ENCODE measurements around the gene MEGF8.

Gene MEGF8

DNA sequence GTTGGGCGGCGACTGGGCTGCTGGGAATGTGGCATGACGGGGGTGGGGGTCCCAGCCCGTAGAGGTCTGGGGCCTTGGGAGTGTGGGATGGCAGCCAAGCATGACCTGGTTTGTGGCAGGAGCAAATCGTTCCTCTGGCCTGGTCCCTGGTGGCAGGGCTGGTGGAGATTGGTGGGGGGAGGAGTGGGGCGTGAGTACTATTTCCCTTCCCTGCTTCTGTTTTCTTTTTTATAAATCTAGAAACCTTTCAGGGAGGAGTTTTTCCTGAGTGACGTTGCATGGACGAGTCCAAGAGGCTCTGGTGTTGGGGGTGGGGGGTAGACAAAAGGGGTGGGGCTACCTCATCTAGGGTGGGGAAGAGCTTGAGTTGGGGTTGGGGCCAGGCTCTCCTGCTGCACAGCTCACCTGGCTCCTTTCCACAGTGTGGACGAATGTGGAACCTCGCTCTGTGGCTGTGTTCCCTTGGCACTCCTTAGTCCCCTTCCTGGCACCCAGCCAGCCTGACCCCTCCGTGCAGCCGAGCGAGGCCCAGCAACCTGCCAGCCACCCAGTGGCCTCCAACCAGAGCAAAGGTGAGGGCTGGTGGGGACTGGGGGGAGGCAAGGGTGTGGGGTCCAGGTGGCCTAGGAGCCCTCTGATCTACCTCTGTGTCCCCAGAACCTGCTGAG is 39.0 kb upstream of the MEGF8 start:
- DNase-seq, result no peak

DNA sequence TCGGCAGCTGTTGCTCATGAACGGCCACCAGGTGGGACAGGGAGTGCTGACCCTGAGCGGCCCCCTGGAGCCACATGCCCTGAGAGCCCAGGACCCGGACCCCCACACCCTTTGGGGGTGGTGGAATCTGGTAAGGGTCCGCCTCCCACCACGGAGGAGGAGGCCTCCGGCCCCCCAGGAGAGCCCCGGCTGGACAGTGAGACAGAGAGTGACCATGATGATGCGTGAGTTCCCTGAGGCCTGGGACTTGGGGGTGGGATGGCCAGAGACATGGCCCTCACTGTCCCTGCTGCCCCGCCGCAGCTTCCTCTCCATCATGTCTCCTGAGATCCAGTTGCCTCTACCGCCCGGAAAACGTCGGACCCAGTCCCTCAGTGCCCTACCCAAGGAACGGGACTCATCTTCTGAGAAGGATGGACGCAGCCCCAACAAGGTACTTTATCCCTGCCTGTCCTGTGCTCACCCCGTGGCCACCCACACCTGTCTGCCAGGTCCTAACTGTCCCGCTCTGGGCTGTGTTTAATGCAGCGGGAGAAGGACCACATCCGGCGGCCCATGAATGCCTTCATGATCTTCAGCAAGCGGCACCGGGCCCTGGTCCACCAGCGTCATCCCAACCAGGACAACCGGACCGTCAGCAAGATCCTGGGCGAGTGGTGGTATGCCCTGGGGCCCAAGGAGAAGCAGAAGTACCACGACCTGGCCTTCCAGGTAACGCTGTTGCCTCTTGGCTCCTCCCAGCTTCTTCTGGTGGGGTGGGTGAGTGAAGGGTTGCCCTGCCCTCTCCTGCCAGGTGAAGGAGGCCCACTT is 38.2 kb upstream of the MEGF8 start:
- DNase-seq, result no peak

DNA sequence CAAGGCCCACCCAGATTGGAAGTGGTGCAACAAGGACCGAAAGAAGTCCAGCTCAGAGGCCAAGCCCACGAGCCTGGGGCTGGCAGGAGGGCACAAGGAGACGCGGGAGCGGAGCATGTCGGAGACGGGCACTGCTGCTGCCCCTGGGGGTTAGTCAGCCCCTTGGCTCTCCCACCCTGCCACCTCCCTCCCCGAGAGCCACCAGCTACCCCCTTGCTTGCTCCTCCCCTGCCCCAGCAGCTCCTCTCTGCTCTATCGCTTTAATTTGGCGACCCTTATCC is 37.7 kb upstream of the MEGF8 start:
- no peak for DNase-seq

DNA sequence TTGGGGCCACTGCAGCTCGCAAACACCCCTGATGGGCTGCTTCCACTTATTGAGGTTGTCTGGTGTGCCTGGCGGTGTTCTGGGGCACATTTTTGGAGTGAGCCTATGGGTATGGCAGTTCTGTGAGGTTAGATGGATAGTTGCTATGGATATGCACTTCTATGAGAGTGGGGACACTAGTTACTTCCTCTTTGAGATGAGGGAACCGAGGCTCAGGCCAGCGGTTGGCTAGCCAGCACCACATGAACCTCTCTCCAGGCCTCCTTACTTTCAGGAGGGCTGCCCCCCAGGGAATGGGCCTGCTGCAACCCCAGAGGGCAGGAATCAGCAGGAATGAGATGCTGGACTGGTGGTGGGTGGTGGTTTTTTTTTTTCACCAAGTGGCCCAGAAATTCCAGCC is 37.0 kb upstream of the MEGF8 start:
- no peak for DNase-seq

DNA sequence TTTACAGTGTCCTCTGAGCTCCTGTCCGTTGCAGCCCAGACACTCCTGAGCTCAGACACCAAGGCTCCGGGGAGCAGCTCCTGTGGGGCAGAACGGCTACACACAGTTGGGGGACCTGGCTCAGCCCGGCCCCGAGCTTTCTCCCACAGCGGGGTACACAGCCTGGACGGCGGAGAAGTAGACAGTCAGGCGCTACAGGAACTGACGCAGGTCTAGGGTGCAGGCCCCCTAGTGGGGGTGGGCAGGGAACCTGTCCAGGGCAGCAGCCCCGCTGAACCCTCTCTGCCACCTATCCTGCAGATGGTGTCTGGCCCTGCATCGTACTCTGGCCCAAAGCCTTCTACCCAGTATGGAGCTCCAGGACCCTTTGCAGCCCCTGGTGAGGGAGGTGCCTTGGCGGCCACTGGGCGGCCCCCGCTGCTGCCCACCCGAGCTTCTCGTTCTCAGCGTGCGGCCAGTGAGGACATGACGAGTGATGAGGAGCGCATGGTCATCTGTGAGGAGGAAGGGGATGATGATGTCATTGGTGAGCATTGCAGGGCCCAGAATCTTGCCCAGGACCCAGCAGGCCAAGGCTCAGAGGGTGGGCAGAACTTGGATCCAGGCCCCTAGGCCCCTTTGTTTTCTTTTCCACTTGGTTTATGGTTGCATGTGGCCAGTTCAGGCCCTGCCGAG is 36.4 kb upstream of the MEGF8 start:
- DNase-seq, result no peak

DNA sequence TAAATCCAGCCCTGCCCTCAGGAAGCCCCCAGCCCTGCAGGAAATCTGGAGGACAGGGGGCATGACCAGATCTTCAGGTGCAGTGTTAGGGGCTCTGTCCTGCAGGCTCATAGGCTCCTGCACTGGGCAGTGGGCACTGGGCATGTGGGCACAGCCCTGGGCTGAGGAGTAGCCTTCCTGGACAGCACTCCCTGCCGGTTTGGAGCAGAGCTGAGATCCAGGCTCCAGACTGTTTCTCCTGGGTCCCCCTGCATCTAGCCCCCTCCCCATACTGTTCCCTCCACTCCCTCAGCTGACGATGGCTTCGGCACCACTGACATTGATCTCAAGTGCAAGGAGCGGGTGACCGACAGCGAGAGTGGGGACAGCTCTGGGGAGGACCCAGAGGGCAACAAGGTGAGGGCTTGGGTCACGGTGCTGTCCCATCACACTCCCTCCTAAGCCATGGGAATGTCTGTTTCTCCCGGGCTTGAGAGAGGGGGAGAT is 35.8 kb upstream of the MEGF8 start:
- DNase-seq, result no peak

DNA sequence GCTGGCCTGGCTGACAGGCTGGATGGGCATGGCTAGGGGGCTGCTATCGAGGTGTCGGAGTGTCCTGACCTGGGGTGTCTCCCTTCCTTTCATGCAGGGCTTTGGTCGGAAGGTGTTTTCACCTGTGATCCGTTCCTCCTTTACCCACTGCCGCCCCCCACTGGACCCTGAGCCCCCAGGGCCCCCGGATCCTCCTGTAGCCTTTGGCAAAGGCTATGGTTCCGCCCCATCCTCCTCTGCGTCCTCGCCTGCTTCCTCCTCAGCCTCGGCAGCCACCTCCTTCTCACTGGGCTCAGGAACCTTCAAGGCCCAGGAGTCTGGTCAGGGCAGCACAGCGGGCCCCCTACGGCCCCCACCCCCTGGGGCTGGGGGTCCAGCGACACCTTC is 35.3 kb upstream of the MEGF8 start:
- DNase-seq, result no peak

DNA sequence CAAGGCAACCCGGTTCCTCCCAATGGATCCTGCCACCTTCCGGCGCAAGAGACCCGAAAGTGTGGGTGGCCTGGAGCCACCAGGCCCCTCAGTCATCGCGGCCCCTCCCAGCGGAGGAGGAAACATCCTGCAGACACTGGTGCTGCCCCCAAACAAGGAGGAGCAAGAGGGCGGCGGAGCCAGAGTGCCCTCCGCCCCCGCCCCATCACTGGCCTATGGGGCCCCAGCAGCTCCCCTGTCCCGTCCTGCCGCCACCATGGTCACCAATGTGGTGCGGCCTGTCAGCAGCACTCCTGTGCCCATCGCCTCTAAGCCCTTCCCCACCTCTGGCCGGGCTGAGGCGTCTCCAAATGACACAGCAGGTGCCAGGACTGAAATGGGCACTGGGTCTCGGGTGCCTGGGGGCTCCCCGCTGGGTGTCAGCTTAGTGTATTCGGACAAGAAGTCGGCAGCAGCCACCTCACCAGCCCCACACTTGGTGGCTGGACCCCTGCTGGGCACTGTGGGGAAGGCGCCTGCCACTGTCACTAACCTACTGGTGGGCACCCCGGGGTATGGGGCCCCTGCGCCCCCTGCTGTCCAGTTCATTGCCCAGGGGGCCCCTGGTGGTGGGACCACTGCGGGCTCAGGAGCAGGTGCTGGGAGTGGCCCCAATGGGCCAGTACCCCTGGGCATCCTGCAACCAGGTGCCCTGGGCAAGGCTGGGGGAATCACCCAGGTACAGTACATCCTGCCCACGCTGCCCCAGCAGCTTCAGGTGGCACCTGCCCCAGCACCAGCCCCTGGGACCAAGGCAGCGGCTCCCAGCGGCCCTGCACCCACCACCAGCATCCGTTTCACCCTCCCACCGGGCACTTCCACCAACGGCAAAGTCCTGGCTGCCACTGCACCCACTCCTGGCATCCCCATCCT is 34.7 kb upstream of the MEGF8 start:
- peak; percentile 62 for DNase-seq

DNA sequence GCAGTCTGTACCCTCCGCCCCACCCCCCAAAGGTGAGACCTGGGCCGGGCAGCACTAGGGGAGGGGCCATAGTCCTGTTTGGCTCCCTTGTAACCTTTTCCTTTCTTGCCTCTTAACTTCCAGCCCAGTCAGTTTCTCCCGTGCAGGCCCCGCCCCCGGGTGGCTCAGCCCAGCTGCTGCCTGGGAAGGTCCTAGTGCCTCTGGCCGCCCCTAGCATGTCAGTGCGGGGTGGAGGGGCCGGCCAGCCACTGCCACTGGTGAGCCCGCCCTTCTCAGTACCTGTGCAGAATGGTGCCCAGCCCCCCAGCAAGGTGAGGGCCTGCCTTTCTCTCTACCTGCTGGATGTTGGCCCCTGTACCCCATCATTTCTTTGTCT is 34.0 kb upstream of the MEGF8 start:
- DNase-seq, result no peak

DNA sequence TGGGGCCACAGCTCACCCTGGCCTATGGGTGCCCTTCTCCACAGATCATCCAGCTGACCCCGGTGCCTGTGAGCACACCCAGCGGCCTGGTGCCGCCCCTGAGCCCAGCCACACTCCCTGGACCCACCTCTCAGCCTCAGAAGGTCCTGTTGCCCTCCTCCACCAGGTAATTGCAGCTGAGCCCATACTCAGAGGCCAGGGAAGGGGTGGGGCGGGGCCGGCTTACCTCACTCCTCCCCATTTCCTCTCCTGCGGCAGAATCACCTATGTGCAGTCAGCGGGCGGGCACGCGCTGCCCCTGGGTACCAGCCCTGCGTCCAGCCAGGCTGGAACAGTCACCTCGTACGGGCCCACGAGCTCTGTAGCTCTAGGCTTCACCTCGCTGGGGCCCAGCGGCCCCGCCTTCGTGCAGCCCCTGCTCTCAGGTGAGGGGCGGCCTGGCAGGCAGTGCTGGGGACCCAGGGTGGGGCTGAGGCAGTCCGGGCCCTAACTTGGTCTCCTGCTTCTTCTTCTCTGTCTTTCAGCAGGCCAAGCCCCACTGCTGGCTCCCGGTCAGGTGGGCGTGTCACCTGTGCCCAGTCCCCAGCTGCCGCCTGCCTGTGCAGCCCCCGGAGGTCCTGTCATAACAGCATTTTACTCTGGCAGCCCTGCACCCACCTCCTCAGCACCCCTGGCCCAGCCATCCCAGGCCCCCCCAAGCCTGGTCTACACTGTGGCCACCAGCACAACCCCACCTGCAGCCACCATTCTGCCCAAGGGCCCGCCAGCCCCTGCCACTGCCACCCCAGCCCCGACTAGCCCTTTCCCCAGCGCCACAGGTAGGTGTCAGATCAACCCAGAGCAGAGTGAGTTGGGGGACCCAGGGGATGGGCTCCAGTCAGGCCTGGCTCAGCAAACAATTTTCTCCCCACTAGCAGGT is 33.1 kb upstream of the MEGF8 start:
- no peak for DNase-seq

DNA sequence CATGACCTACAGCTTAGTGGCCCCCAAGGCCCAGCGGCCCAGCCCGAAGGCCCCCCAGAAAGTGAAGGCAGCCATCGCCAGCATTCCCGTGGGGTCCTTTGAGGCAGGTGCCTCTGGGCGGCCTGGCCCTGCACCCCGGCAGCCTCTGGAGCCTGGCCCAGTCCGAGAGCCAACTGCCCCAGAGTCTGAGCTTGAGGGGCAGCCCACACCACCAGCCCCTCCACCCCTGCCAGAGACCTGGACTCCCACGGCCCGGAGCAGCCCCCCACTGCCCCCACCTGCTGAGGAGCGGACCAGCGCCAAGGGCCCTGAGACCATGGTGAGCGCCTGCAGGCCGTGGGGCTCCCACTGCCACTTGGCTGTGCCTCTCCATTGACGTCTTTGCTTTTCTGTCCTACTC is 32.5 kb upstream of the MEGF8 start:
- DNase-seq, result no peak

DNA sequence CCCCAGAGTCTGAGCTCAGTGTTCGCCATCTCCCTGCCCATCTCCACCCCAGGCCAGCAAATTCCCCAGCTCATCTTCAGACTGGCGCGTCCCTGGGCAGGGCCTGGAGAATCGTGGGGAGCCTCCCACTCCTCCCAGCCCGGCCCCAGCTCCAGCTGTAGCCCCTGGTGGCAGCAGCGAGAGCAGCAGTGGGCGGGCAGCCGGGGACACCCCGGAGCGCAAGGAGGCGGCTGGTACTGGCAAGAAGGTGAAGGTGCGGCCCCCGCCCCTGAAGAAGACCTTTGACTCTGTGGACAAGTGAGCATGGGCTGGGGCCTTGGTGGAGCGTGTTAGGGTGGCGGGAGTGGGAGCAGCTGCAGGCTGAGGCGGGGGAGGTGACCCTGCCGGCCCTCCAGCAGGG is 31.9 kb upstream of the MEGF8 start:
- no peak for DNase-seq

DNA sequence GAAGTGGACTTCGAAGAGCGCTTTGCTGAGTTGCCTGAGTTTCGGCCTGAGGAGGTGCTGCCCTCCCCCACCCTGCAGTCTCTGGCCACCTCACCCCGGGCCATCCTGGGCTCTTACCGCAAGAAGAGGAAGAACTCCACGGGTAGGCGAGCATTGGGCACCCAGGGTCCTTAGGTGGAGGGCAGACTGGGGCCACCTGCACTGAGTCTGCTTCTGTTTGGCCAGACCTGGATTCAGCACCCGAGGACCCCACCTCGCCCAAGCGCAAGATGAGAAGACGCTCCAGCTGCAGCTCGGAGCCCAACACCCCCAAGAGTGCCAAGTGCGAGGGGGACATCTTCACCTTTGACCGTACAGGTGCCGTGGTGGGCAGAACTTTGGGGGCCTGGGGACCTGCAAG is 31.5 kb upstream of the MEGF8 start:
- no peak for DNase-seq

DNA sequence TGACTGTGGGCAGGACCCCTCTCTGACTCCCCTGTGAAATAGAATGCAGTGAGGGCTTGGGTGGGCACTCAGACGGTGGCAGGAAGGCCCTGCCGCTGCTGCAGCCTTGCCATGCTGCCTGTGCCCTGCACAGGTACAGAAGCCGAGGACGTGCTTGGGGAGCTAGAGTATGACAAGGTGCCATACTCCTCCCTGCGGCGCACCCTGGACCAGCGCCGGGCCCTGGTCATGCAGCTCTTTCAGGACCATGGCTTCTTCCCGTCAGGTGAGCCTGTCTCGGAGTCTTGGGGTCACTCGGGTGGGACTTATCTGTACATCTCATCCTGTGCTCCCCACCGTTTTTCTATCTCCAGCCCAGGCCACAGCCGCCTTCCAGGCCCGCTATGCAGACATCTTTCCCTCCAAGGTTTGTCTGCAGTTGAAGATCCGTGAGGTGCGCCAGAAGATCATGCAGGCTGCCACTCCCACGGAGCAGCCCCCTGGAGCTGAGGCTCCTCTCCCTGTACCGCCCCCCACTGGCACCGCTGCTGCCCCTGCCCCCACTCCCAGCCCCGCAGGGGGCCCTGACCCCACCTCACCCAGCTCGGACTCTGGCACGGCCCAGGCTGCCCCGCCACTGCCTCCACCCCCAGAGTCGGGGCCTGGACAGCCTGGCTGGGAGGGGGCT is 30.8 kb upstream of the MEGF8 start:
- DNase-seq, result no peak

DNA sequence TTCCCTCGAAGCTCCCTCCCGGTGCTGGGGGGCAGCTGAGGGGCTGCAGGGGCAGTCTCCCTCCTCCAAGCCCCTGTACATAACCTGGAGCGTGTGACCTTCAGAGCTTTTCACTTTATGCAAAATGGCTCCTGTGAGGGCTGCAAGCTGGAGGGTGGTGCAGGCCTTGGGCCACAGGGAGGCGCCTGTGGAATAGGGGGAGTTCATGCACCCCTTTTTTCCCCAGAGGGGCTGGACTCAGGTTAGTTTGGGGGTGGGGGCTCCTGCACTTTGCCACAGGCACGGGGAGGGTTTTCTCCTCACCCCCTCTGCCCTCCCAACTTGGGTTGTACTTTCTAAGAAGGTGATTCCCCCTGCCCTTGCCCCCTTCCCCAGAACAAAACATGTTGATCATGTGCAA is 30.1 kb upstream of the MEGF8 start:
- no peak for DNase-seq

DNA sequence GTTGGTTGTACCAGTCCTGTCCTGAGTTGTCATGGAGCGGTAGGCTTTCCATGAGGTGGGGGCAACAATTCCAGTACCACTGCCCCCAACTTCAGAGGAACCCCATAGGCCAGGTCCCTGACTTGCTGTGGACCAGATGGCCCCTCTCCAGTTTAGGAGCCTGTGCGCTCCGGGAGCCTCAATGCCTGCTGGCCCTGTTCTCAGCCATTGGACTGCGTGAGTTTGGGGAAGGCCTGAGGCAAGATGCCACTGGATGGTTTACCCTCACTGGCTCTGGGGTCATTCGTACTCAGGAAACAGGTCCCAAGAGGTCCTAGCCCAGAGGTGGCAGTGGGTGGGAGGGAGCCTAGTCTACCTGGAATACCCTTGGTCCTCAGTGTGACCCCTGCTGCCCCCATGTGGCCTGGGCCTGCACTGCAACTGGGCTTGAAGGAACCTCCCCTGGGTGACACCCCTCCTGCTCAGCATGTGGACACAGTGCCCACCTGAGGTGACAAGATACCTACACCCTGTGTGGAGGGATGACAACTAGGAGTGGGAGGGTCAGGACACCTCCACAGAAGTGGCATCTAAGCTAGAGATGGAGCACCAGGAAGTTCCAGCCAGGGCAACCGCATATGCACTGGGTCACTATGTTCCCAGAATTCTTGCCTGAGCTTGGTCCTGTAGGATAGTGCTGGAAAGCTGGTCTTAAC is 29.5 kb upstream of the MEGF8 start:
- peak; percentile 85 for DNase-seq

DNA sequence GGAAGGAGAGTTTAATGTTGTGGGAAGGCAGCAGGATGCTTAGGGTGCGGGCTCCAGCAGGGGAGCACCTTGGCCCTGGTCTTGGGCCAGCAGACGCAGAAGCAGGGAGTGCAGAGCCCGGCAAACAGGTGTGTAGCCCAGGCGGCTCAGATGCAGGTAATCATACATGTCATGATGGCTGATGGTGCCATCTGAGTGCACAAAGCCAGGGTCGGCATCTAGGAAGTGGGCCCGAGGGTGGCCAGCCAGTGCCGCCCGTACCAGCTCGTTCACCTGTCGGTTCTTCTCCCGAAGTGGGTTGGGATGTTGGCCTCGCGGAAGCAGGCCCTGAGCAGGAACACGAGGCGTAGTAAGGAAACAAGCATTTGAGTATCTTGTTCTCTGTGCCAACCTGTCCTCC is 28.4 kb upstream of the MEGF8 start:
- no peak for DNase-seq

DNA sequence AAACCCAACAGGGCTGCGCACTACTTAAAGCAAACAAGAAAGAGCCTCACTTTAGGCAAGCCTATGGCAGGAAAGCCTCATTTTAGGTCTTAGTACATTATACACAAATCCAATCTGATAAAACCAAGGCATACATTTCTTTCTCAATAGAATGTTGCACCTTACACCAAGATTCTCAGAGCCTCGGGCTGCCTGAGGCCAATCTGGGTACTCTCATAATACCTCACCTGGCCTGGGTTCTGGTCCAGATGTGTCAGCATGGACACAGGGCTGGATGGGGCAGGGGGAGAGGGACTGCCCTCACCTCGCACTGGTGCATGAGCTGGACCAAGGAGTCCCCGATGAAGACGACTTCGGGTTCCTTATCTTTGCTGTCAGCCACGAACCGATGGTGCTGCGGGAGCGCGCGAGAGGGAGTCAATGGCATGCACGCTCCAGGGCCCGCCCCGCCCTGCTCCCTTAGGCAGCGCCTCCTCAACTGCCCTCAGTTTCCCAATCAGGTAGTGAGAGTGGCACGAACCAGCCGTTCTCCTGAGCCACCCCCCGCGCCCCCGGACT is 23.7 kb upstream of the MEGF8 start, which contains the start of gene PRR19:
TSS of gene PRR19 (plus strand) at position 487 of the 558 bp plus-strand sequence. CDS start 7,453 bp downstream, outside the sequence.
- no peak for DNase-seq

DNA sequence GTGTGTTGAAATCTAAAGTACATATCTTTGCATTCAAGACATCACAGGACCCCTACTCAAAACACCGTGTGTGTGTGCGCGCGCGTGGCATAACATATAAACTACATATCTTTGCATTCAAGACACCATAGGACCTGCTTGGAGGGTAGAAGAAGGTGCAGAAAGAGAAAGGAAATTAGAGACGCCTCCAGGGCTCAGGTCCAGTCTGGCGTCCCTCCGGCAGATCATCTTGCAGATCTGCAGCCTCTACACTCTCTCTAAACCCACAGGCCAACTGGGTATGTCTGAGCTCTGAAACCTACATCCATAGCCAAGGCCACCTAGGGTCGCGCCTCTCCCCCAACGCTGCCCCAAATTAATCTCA is 22.4 kb upstream of the MEGF8 start:
- DNase-seq, result no peak

DNA sequence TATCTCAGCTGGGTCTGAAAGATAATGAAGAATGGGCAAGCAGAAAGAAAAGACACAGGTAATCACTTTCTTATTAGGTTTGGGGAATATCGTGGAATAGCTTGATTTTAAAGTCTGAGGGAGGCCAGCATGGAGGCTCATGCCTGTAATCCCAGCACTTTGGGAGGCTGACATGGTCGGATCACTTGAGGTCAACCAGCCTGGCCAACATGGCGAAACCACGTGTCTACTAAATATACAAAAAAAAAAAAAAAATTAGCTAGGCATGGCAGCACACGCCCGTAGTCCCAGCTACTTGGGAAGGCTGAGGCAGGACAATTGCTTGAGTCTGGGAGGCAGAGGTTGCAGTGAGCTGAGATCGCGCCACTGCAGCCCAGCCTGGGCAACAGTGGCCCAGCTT is 21.6 kb upstream of the MEGF8 start:
- DNase-seq, result no peak

DNA sequence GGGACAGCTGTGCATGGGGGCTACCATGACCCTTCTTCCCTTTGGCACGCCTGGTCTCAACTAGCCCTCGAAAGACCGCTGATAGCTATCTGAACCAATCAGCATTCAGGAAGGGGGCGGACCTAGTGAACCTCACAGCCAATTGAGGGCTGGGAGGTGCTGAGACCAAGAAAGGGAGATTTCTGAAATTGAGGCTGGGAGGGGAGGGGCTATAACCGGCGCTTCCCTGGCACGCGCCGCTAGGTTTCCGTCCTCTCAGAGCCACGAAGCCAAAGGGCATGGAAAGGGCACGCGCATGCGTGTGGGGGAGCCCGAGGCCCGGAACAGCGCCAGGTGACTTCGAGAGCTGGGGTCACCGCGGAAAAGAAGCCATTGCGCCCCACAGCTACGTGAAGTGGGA is 18.8 kb upstream of the MEGF8 start:
- DNase-seq, result no peak
